OCI-M2 (cell line): ENCODE results near the gene CACNA1H.

Source experiments
- DNase-seq: peaks from one replicate; lab custom pipeline; 2025; ENCODE audit not compliant: unreplicated experiment; lab: John Stamatoyannopoulos, UW

Gene CACNA1H

GRCh38 chr16:1210461-1210860 is 57.6 kb downstream of the CACNA1H start:
- DNase-seq, result no peak

DNA sequence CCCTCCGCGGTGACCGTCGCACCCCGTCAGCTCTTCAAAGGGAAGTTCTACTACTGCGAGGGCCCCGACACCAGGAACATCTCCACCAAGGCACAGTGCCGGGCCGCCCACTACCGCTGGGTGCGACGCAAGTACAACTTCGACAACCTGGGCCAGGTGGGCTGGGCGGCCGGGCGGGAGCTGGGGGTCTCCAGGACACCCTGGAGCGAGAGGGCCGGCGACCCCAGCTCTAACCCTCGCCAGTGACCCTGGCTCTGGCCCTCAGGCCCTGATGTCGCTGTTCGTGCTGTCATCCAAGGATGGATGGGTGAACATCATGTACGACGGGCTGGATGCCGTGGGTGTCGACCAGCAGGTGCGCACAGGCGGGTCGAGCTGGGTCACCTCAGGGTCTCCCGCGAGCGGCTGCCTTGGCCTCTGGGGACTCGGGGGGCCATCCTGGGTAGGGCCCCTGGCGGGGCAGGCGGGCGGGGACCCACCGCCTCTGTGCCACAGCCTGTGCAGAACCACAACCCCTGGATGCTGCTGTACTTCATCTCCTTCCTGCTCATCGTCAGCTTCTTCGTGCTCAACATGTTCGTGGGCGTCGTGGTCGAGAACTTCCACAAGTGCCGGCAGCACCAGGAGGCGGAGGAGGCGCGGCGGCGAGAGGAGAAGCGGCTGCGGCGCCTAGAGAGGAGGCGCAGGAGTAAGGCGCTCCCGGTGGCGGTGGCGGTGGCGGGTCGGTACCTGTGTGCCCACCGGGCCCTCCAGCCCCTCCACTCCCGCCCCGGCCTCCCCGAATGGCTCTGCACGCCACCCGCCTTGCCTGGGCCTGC is 58.8 kb downstream of the CACNA1H start:
- no peak for DNase-seq

DNA sequence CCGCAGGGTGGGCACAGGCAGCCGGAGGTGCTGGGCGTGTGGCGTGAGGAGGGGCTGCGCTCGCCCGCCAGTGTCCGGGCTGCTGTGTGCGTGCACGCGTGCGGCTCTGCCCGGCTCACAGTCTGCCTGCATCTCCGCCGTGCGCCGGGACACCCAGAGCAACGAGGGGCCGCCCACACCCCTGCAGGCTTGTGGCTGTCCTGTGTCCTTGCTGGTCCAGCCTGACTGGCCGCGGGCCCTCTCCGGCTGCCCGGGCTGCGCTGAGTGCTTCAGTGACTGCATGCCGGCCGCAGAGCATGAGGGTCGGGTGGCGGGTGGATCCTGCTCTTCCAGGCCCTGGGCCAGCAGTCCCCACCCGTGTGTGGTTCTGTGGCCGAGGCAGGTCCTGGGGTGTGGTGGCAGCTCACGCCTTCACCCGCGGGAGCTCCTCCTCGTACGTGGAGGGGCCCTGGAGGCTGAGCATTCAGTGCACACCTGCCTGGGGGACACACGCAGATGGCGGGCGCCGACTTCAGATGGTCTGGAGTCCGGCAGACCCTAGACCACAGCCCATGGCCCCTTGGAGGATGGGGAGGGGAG is 59.8 kb downstream of the CACNA1H start:
- no peak for DNase-seq

GRCh38 chr16:1213231-1213630 is 60.3 kb downstream of the CACNA1H start:
- DNase-seq, result no peak

- no peak for DNase-seq
These were observed 61.0 kb downstream of the CACNA1H start for GRCh38 chr16:1213796-1214372.

- DNase-seq, result no peak
These were observed 61.8 kb downstream of the CACNA1H start for GRCh38 chr16:1214719-1215118.

GRCh38 chr16:1215574-1216295 is 62.8 kb downstream of the CACNA1H start:
- DNase-seq, result no peak

DNA sequence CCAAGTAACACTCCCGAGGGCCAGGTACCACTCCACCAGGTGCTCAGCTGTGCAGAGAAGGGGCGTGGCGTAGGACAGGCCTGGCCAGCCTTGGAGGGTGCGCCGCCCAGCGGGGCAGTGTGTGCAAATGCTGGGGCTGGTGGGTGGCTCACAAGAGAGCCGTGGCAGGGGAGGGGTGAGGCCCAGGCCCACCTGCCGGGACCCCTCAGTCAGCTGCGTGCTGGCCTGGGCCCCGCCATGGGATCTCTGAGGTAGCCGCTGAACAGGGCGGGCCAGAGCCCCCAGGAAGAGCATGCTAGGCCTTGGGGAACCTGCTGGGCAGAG is 63.4 kb downstream of the CACNA1H start:
- no peak for DNase-seq

DNA sequence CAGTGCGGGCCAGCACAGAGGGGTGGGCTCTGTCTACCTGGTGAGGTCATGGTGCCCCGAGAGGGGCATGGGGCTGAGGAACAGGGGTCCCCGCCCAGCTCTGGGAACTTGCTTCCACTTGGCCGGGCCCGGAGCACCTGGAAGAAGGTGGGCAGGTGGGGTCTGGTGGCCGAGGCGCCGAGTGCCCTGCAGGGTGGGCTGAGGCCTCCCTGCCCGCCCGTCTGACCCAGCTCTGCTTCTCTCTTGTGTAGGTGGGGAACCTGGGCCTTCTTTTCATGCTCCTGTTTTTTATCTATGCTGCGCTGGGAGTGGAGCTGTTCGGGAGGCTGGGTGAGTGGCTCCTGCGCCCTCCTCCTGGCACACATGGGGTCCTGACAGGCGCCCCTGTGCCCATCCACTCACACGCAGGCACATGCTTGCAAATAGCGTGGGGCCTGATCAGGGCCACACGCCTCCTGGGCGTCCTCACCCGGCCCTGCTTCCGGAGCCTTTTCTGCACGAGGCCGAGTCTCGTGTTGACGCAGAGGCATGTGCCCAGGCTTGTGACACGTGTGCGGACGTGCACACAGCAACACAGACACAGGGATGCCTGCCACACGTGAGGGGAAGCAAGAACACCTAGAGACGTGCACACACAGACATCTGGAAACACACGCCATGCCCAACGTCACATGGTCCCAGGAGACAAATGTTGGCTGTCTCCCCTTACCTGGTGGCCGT is 63.9 kb downstream of the CACNA1H start:
- DNase-seq, result no peak

DNA sequence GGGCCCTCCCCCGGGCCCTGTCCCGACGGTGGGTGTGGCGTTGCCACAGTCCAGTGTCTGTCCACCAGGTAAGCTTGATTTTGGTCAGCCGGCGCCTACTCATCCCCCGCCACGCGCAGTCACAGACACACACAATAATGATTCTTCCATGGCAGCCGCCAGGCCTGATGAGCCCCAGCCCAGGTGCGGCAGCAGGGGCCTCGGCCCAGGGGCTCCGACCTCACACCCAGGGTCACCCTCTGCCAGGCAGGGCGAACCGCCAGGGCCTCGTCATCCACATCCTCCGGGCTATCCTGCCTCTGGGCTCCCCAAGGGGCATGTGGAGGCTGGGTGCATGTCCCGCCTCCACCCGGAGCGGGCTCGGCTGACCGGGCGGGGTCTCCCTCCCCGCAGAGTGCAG is 64.6 kb downstream of the CACNA1H start:
- DNase-seq, result no peak

DNA sequence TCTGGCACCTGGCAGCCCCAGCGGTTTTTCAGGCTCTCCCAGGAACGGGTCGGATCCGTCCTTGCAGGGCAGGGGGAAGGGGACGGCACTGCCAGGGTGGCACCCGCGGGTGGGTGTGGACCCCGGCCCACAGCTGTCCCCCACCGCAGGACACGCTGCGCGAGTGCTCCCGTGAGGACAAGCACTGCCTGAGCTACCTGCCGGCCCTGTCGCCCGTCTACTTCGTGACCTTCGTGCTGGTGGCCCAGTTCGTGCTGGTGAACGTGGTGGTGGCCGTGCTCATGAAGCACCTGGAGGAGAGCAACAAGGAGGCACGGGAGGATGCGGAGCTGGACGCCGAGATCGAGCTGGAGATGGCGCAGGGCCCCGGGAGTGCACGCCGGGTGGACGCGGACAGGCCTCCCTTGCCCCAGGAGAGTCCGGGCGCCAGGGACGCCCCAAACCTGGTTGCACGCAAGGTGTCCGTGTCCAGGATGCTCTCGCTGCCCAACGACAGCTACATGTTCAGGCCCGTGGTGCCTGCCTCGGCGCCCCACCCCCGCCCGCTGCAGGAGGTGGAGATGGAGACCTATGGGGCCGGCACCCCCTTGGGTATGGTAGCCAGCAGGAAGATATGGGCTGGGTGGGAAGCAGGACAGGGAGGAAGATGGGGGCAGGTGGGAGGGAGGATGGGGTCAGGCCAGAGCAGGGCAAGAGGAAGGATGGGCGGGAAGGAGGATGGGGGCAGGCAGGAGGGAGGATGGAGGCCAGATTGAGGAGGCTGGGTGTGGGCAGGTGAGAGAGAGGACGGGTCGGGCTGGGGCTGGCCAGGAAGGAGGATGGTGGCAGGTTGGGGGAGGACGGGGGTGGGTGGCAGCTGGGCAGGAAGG is 65.4 kb downstream of the CACNA1H start:
- DNase-seq, result no peak

GRCh38 chr16:1218930-1219611 is 66.2 kb downstream of the CACNA1H start:
- DNase-seq, result no peak

DNA sequence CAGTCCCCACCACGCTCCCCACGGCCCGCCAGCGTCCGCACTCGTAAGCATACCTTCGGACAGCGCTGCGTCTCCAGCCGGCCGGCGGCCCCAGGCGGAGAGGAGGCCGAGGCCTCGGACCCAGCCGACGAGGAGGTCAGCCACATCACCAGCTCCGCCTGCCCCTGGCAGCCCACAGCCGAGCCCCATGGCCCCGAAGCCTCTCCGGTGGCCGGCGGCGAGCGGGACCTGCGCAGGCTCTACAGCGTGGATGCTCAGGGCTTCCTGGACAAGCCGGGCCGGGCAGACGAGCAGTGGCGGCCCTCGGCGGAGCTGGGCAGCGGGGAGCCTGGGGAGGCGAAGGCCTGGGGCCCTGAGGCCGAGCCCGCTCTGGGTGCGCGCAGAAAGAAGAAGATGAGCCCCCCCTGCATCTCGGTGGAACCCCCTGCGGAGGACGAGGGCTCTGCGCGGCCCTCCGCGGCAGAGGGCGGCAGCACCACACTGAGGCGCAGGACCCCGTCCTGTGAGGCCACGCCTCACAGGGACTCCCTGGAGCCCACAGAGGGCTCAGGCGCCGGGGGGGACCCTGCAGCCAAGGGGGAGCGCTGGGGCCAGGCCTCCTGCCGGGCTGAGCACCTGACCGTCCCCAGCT is 67.3 kb downstream of the CACNA1H start:
- DNase-seq, result no peak

DNA sequence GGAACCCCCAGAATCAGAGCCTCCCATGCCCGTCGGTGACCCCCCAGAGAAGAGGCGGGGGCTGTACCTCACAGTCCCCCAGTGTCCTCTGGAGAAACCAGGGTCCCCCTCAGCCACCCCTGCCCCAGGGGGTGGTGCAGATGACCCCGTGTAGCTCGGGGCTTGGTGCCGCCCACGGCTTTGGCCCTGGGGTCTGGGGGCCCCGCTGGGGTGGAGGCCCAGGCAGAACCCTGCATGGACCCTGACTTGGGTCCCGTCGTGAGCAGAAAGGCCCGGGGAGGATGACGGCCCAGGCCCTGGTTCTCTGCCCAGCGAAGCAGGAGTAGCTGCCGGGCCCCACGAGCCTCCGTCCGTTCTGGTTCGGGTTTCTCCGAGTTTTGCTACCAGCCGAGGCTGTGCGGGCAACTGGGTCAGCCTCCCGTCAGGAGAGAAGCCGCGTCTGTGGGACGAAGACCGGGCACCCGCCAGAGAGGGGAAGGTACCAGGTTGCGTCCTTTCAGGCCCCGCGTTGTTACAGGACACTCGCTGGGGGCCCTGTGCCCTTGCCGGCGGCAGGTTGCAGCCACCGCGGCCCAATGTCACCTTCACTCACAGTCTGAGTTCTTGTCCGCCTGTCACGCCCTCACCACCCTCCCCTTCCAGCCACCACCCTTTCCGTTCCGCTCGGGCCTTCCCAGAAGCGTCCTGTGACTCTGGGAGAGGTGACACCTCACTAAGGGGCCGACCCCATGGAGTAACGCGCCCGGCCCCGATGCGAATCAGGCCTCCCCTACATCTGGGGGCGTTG is 68.1 kb downstream of the CACNA1H start:
- no peak for DNase-seq

- no peak for DNase-seq
These were observed 69.0 kb downstream of the CACNA1H start for GRCh38 chr16:1221628-1222552.

GRCh38 chr16:1222553-1223354 is 69.8 kb downstream of the CACNA1H start:
- DNase-seq, result no peak
